B cell (primary cell): Measurements from ENCODE around the gene TNN. TPM values are rescaled to one million over a fixed set of nuclear protein-coding genes. Genes with fewer than 3 reads are reported as not detected.

ENCODE experiments used
- ATAC-seq: fragments of 200-7000 bp; cut with Tn5 transposase; one replicate; pipeline ENCODE4 v1.10.0; 2021; ENCODE audit warnings: low read depth, mild to moderate bottlenecking, moderate number of reproducible peaks, moderate library complexity
- CTCF ChIA-PET: fragments of 350-600 bp; sonication (Branson Sonifier 250); formaldehyde crosslinking; loops from one replicate; lab custom pipeline; 2021; ENCODE audit warnings: antibody characterized with exemption, inconsistent platforms; lab: Charles Lee
- POLR2A ChIA-PET: fragments of 350-600 bp; sonication (Branson Sonifier 250); formaldehyde crosslinking; loops from one replicate; lab custom pipeline; 2021; ENCODE audit warnings: antibody characterized with exemption; lab: Charles Lee
- DNase-seq: peaks from one replicate; pipeline ENCODE4 v3.0.0; 2013
- H2AFZ ChIP-seq: 2 replicates; pipeline ENCODE4 v1.6.1; 2012; ENCODE audit warnings: mild to moderate bottlenecking, low read depth, low read length; ENCODE audit not compliant: insufficient read depth, poor library complexity, severe bottlenecking
- H3K27ac ChIP-seq, 2 donors: 1 replicate in 1 of 2; 2 replicates in 1 of 2; pipeline ENCODE4 v1.5.1; 2012 to 2013; ENCODE audit warnings: low read length in 2 of 2, mild to moderate bottlenecking in 2 of 2, moderate library complexity in 1 of 2
- H3K27me3 ChIP-seq, 4 experiments: fragments of 200-600 bp in 1 of 4; sonication (generic) in 1 of 4; replicated peaks in 1 of 4; 1 replicate in 2 of 4; 2 replicates in 2 of 4; pipeline versions ENCODE4 v1.6.1 to v1.7.0; 2013 to 2016; ENCODE audit warnings: low read length in 3 of 4, mild to moderate bottlenecking in 2 of 4, mixed read lengths in 1 of 4, moderate library complexity in 1 of 4; ENCODE audit not compliant: insufficient read depth in 4 of 4, control insufficient read depth in 3 of 4; ENCODE audit errors: control extremely low read depth in 1 of 4
- H3K36me3 ChIP-seq, 2 experiments: replicated peaks in 1 of 2; 1 replicate in 1 of 2; 2 replicates in 1 of 2; pipeline versions ENCODE4 v1.6.1 to v1.7.1; 2013; ENCODE audit warnings: low read length in 1 of 2; ENCODE audit not compliant: insufficient read depth in 2 of 2, control insufficient read depth in 1 of 2; ENCODE audit errors: control extremely low read depth in 1 of 2, extremely low read depth in 1 of 2
- H3K4me1 ChIP-seq, 2 donors: fragments of 200-600 bp in 1 of 2; sonication (generic) in 1 of 2; 1 replicate in 1 of 2; 2 replicates in 1 of 2; pipeline versions ENCODE4 v1.5.1 to v1.6.1; 2013 to 2017; ENCODE audit warnings: low read length in 2 of 2; ENCODE audit not compliant: control insufficient read depth in 2 of 2, insufficient read depth in 2 of 2
- H3K4me2 ChIP-seq: replicated peaks from 2 replicates; pipeline ENCODE3; 2012; ENCODE audit warnings: mild to moderate bottlenecking, low read depth, low read length; ENCODE audit not compliant: poor library complexity, severe bottlenecking
- H3K4me3 ChIP-seq, 5 experiments: fragments of 200-600 bp in 1 of 5; sonication (generic) in 1 of 5; 1 replicate in 3 of 5; 2 replicates in 2 of 5; pipeline versions ENCODE4 v1.5.1 to v1.7.0; 2011 to 2016; ENCODE audit warnings: low read length in 4 of 5, mild to moderate bottlenecking in 4 of 5, low read depth in 2 of 5, control low read depth in 1 of 5, moderate library complexity in 1 of 5; ENCODE audit not compliant: insufficient read depth in 1 of 5; ENCODE audit errors: control extremely low read depth in 1 of 5, extremely low read depth in 1 of 5
- H3K79me2 ChIP-seq: fragments of 200-600 bp; sonication (generic); one replicate; pipeline ENCODE4 v1.6.0; 2016; ENCODE audit warnings: low read length; ENCODE audit not compliant: control insufficient read depth, insufficient read depth
- H3K9ac ChIP-seq: fragments of 200-600 bp; sonication (generic); 2 replicates; pipeline ENCODE4 v1.6.1; 2017; ENCODE audit warnings: mild to moderate bottlenecking, low read length, moderate library complexity
- H3K9me3 ChIP-seq, 3 donors: one replicate each; pipeline versions ENCODE4 v1.6.1 to v1.7.1; 2013; ENCODE audit warnings: low read length in 2 of 3; ENCODE audit not compliant: control insufficient read depth in 2 of 3, insufficient read depth in 1 of 3; ENCODE audit errors: control extremely low read depth in 1 of 3
- H4K20me1 ChIP-seq: 2 replicates; pipeline ENCODE4 v1.6.0; 2012; ENCODE audit warnings: mild to moderate bottlenecking, low read length; ENCODE audit not compliant: insufficient read depth, control insufficient read depth, poor library complexity, severe bottlenecking
- H3K27ac Mint-ChIP-seq: one replicate; pipeline ENCODE4 v1.8.0; 2021; ENCODE audit warnings: mixed read lengths
- H3K27me3 Mint-ChIP-seq: one replicate; pipeline ENCODE4 v1.8.0; 2021; ENCODE audit warnings: mixed read lengths
- H3K4me1 Mint-ChIP-seq: one replicate; pipeline ENCODE4 v1.8.0; 2021; ENCODE audit warnings: mixed read lengths
- H3K4me3 Mint-ChIP-seq: one replicate; pipeline ENCODE4 v1.8.0; 2021; ENCODE audit warnings: mixed read lengths
- H3K9me3 Mint-ChIP-seq: one replicate; pipeline ENCODE4 v1.8.0; 2022; ENCODE audit warnings: mixed read lengths; ENCODE audit not compliant: insufficient read depth
- CTCF ChIP-seq: fragments of 200-600 bp; IDR thresholded peaks from one replicate; pipeline ENCODE4 v1.8.0; 2022; ENCODE audit warnings: antibody characterized with exemption, mild to moderate bottlenecking
- EZH2 ChIP-seq: IDR thresholded peaks from 2 replicates; pipeline ENCODE4 v1.6.1; 2012; ENCODE audit warnings: borderline replicate concordance, low read depth, mild to moderate bottlenecking, moderate library complexity, low read length; ENCODE audit not compliant: insufficient read depth, poor library complexity, severe bottlenecking
- WGBS: methylation state at CpG from one replicate; pipeline ENCODE4 v1.1.5; 2013; ENCODE audit warnings: missing lambda C conversion rate; ENCODE audit not compliant: insufficient coverage; 5-methylcytosine and 5-hydroxymethylcytosine counted together
- intact Hi-C: fragments of 100-400 bp; cut with micrococcal nuclease; formaldehyde crosslinking; loops from one replicate; pipeline ENCODE4 v1.10.0; 2022
- polyA plus RNA-seq: library from polyadenylated mRNA; depleted of rRNA; stranded (reverse); fragments of >200 nt; gene quantifications from 2 replicates; pipeline ENCODE4 v1.2.3, GENCODE V29; 2012
- total RNA-seq, 2 donors: library from RNA; stranded (reverse); fragments of 120-200 nt in 1 of 2; gene quantifications; 1 replicate in 1 of 2; 2 replicates in 1 of 2; pipeline versions ENCODE4 v1.2.3 to v1.2.4, GENCODE V29; 2013 to 2022

Gene TNN
- total and polyA plus RNA-seq, 2 donors (not counting 1 experiment from before 2014, with no cell fraction given): not detected

GRCh38 chr1:175195798-175196197 is 128.2 kb downstream of the TNN start:
- no peak overlapping the region for H3K9ac ChIP-seq
- H4K20me1 ChIP-seq: no peaks in the 10 kb centered on the region
- H3K9me3 ChIP-seq: no peaks in the 10 kb centered on the region
- H3K4me1 ChIP-seq: peaks cover 64 to 66% of the 10 kb centered on the region in 2 donors
- peak overlapping the region; percentile 68 for H3K4me2 ChIP-seq
- Mint-ChIP-seq H3K4me3 (peak overlapping the region; percentile 72), H3K27ac (peak overlapping the region; percentile 83), H3K4me1 (peaks cover 75% of the 10 kb centered on the region), H3K9me3 (no peaks in the 10 kb centered on the region), H3K27me3 (no peaks in the 10 kb centered on the region)
- CTCF ChIA-PET: interaction anchor here (0.6 to 4.0 kb wide), 10 partner anchors 12 to 126 kb away, joined by 3 to 39 read pairs (median 6); no protein-coding TSS in a partner anchor
- 53% methylated on average over 3 of the region's 3 CpGs for WGBS
- TF ChIP-seq CTCF (no peak), EZH2 (no peak)
- no peak overlapping the region for H2AFZ ChIP-seq
- H3K27ac ChIP-seq: peak overlapping the region; percentile 55 to 81
- no peak for ATAC-seq
- peaks cover 0 to 6% of the 10 kb centered on the region in 2 experiments for H3K36me3 ChIP-seq
- POLR2A ChIA-PET: interaction anchor here (1.5 to 1.6 kb wide), 2 partner anchors 13 to 108 kb away, joined by 3 to 7 read pairs; no protein-coding TSS in a partner anchor
- peak; percentile 45 for DNase-seq
- intact Hi-C loops: loop anchor here (1.0 to 10.0 kb wide), 3 partner anchors 9 to 171 kb away; partner anchors contain the start of gene MRPS14
- H3K4me3 ChIP-seq: no peak overlapping the region
- H3K27me3 ChIP-seq: no peaks in the 10 kb centered on the region
- peaks cover 19% of the 10 kb centered on the region for H3K79me2 ChIP-seq

GRCh38 chr1:175197531-175197930 is 129.9 kb downstream of the TNN start:
- Mint-ChIP-seq H3K27me3 (no peaks in the 10 kb centered on the region), H3K4me3 (peak overlapping the region; percentile 51), H3K27ac (peak overlapping the region; percentile 54), H3K9me3 (no peaks in the 10 kb centered on the region), H3K4me1 (peaks cover 78% of the 10 kb centered on the region)
- TF ChIP-seq CTCF (no peak), EZH2 (no peak)
- H3K27ac ChIP-seq: peak overlapping the region; percentile 57 to 86
- H3K9me3 ChIP-seq: no peaks in the 10 kb centered on the region
- peaks cover 74 to 80% of the 10 kb centered on the region in 2 donors for H3K4me1 ChIP-seq
- H3K4me3 ChIP-seq: peak overlapping the region in 2 of 5 experiments; percentile 7 to 16
- DNase-seq (peak; percentile 58), ATAC-seq (no peak)
- CTCF ChIA-PET: interaction anchor here (1.5 kb wide), 1 partner anchor 122 kb away, joined by 11 read pairs; no protein-coding TSS in a partner anchor
- 0% methylated on average over 2 of the region's 2 CpGs for WGBS
- H3K4me2 ChIP-seq: peak overlapping the region; percentile 68
- peak overlapping the region; percentile 26 for H3K9ac ChIP-seq
- no peak overlapping the region for H2AFZ ChIP-seq
- no peaks in the 10 kb centered on the region for H4K20me1 ChIP-seq
- POLR2A ChIA-PET: no interaction called here
- no peaks in the 10 kb centered on the region for H3K27me3 ChIP-seq
- intact Hi-C loops: loop anchor here (10.0 kb wide), 1 partner anchor 173 kb away; the partner anchor contains the start of gene MRPS14
- H3K79me2 ChIP-seq: peaks cover 4% of the 10 kb centered on the region
- no peaks in the 10 kb centered on the region for H3K36me3 ChIP-seq
